Transverse colon (tissue), 4 donors: Measurements from ENCODE around the gene KRT33B.

ENCODE experiments used
- CTCF ChIP-seq, 5 experiments: fragments of 200-600 bp in 3 of 5; fragments of 450-650 bp in 2 of 5; sonication (generic) in 3 of 5; IDR thresholded peaks; 1 replicate in 2 of 5; 2 replicates in 3 of 5; pipeline ENCODE4 v1.5.1; 2016 to 2017; ENCODE audit warnings: antibody characterized with exemption in 5 of 5, inconsistent platforms in 3 of 5, mild to moderate bottlenecking in 2 of 5, moderate library complexity in 1 of 5
- EP300 ChIP-seq: sonication (generic); formaldehyde crosslinking; IDR thresholded peaks from one replicate; pipeline ENCODE4 v1.6.1; 2017; ENCODE audit warnings: antibody characterized with exemption, low read depth
- POLR2A ChIP-seq: fragments of 450-650 bp; IDR thresholded peaks from one replicate; pipeline ENCODE4 v1.6.1; 2016; ENCODE audit warnings: antibody characterized with exemption, mild to moderate bottlenecking, moderate library complexity
- POLR2AphosphoS5 ChIP-seq, 3 donors: sonication (generic); formaldehyde crosslinking; IDR thresholded peaks; one replicate each; pipeline ENCODE4 v1.6.1; 2016; ENCODE audit warnings: antibody characterized with exemption in 3 of 3

GRCh38 chr17:41404024-41404671 is 34.5 kb upstream of the KRT33B start:
- TF ChIP-seq POLR2AphosphoS5 (IDR thresholded peaks at IDR 0.05) (no peak), POLR2A (no peak), CTCF (IDR thresholded peaks at IDR 0.05) (no peak), EP300 (no peak)
